DOHH2 (cell line): ENCODE data around the gene KHDRBS2.

Experiments used
- EZH2phosphoT487 ChIP-seq: fragments of 200-600 bp; sonication (generic); IDR thresholded peaks from 2 replicates; pipeline ENCODE4 v1.6.1; 2017; ENCODE audit warnings: borderline replicate concordance, mild to moderate bottlenecking, antibody characterized with exemption, low read length, moderate library complexity, mixed read lengths
- TF ChIP-seq, protein P1 (sequence below): fragments of 200-600 bp; sonication (generic); IDR thresholded peaks from one replicate; pipeline ENCODE4 v1.5.1; 2014; ENCODE audit warnings: antibody characterized with exemption, mild to moderate bottlenecking, low read depth, low read length; ENCODE audit not compliant: poor library complexity, severe bottlenecking

DNA sequence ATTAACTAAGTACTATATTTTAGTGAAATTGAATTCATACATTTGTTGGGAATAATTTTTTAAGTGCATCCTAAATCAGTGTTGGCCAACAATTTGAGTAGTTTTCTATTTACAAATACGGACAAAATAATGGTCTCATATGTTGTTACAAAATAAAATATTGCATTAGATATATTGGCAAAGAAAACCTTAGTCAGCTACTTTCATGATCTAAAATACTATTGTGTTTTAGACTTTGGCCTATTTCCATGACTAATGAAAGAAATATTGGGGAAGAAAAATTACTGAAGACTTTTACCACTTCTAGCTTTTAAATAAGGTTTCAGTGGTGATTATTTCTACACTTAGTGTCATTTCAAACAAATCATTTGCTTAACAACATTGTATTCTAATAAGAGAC lies 498.0 kb downstream of the KHDRBS2 start:
- TF ChIP-seq, protein P1, sequence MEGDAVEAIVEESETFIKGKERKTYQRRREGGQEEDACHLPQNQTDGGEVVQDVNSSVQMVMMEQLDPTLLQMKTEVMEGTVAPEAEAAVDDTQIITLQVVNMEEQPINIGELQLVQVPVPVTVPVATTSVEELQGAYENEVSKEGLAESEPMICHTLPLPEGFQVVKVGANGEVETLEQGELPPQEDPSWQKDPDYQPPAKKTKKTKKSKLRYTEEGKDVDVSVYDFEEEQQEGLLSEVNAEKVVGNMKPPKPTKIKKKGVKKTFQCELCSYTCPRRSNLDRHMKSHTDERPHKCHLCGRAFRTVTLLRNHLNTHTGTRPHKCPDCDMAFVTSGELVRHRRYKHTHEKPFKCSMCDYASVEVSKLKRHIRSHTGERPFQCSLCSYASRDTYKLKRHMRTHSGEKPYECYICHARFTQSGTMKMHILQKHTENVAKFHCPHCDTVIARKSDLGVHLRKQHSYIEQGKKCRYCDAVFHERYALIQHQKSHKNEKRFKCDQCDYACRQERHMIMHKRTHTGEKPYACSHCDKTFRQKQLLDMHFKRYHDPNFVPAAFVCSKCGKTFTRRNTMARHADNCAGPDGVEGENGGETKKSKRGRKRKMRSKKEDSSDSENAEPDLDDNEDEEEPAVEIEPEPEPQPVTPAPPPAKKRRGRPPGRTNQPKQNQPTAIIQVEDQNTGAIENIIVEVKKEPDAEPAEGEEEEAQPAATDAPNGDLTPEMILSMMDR, result no peak
- no peak for TF ChIP-seq EZH2phosphoT487
